ENCODE measurements around the gene DYSF.

The DYSF gene

GRCh38 chr2:71449343-71449742, 4.0 kb upstream of the DYSF start:
- Histone ChIP-seq H4K20me1 (ENCODE audit: insufficient read depth) (no peaks in the 10 kb centered on the region), H2AFZ (ENCODE audit: low read depth) (no peak overlapping the region)

GRCh38 chr2:71451705-71452104, 1.7 kb upstream of the DYSF start:
- Histone ChIP-seq H3K27me3 (ENCODE audit: insufficient read depth, low read depth) (no peaks in the 10 kb centered on the region), H3K4me3 (IDR thresholded peaks at IDR 0.05; ENCODE audit: insufficient read depth, low read depth, low read length) (no peak overlapping the region), H3K4me2 (no peak overlapping the region), H3K36me3 (ENCODE audit: insufficient read depth) (no peaks in the 10 kb centered on the region), H3K4me1 (ENCODE audit: low read depth, poor library complexity, severe bottlenecking) (no peaks in the 10 kb centered on the region), H3K9ac (no peak overlapping the region), H4K20me1 (ENCODE audit: insufficient read depth) (no peaks in the 10 kb centered on the region), H3K79me2 (ENCODE audit: insufficient read depth, low read depth) (no peaks in the 10 kb centered on the region), H3K27ac (no peak overlapping the region), H2AFZ (ENCODE audit: low read depth) (no peak overlapping the region)
- TF ChIP-seq CTCF (conservative IDR thresholded peaks at IDR 0.05; ENCODE audit: low read depth, low read length) = no peak

More at GRCh38 chr2:71449343-71449742, 4.0 kb upstream of the DYSF start:
- H3K79me2 ChIP-seq (ENCODE audit: insufficient read depth, low read depth) = no peaks in the 10 kb centered on the region
- no peaks in the 10 kb centered on the region for H3K36me3 ChIP-seq (ENCODE audit: insufficient read depth)
- H3K9ac ChIP-seq = no peak overlapping the region
- no peak overlapping the region for H3K4me3 ChIP-seq (IDR thresholded peaks at IDR 0.05; ENCODE audit: insufficient read depth, low read depth, low read length)
- H3K4me1 ChIP-seq (ENCODE audit: low read depth, poor library complexity, severe bottlenecking) = no peaks in the 10 kb centered on the region
- H3K27ac ChIP-seq = no peak overlapping the region
- no peaks in the 10 kb centered on the region for H3K27me3 ChIP-seq (ENCODE audit: insufficient read depth, low read depth)
- TF ChIP-seq CTCF (conservative IDR thresholded peaks at IDR 0.05; ENCODE audit: low read depth, low read length) = no peak
- H3K4me2 ChIP-seq = no peak overlapping the region

DNA sequence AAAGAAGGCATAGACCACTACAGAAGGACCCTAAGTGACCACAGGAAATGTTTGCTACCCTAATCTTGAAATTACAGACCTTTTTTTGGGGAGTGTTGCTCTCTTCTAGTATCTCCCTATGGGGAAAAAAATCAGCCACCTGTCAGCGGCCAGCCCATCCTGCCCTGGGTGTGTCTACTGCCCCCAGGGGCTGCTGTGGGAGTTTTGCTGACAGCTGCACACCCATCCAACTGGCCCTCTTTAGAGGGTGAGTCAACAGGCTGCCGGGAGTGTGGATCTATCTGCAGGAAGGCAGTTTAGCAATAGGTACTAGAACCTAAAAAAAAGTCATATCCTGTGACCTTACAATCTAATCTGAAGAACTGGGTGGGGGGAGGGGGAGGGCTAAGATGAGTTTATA, 796 bp upstream of the DYSF start:
- H3K4me1 ChIP-seq (ENCODE audit: low read depth, poor library complexity, severe bottlenecking) = no peaks in the 10 kb centered on the region
- no peak overlapping the region for H3K4me2 ChIP-seq
- no peak overlapping the region for H3K27ac ChIP-seq
- no peak overlapping the region for H2AFZ ChIP-seq (ENCODE audit: low read depth)
- H3K36me3 ChIP-seq (ENCODE audit: insufficient read depth) = no peaks in the 10 kb centered on the region
- H3K9ac ChIP-seq = no peak overlapping the region
- no peak overlapping the region for H3K4me3 ChIP-seq (IDR thresholded peaks at IDR 0.05; ENCODE audit: insufficient read depth, low read depth, low read length)
- no peaks in the 10 kb centered on the region for H3K79me2 ChIP-seq (ENCODE audit: insufficient read depth, low read depth)
- H4K20me1 ChIP-seq (ENCODE audit: insufficient read depth) = no peaks in the 10 kb centered on the region
- no peaks in the 10 kb centered on the region for H3K27me3 ChIP-seq (ENCODE audit: insufficient read depth, low read depth)
- no peak for TF ChIP-seq CTCF (conservative IDR thresholded peaks at IDR 0.05; ENCODE audit: low read depth, low read length)

DNA sequence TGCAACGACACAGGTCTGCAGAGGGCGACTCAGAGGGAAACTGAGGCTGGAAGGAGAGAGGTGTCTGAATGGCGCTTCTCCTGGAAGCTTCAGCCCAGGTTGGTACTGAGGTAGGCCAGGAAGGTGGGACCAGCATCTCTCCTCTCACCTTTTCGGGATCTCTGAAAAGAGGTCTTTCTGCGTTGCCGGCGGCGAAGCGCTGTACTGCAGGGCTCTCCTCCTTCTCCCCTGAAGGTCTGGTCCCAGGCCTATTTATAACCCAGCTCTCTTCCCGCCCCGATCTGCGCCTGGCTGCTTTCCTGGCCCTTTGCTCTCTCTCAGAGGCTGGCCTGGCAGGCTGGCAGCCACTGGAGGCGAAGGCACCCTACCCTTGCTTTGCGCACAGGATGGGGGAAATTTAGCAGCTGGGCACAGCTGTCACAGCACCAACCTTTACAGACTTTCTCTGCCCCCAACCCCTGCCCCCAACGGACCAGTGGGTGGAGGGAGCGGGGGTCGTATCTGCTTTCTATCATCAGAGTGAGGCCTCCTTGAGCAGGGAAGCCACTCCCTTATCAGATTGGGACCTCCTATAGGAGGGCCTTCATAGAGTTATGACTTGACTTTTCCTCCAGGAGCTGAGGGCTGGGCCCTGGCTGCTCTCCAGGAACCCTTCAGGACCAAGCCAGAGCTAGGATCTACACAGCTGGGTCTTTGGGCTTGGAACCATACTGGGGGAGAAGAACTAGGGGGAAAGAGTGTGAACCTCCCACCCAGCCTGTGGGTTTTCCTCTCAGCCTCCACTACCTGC, 1.1 kb downstream of the DYSF start:
- Histone ChIP-seq H3K36me3 (ENCODE audit: insufficient read depth) (no peaks in the 10 kb centered on the region), H3K4me3 (IDR thresholded peaks at IDR 0.05; ENCODE audit: insufficient read depth, low read depth, low read length) (no peak overlapping the region), H3K9ac (no peak overlapping the region), H3K27me3 (ENCODE audit: insufficient read depth, low read depth) (no peaks in the 10 kb centered on the region), H2AFZ (ENCODE audit: low read depth) (no peak overlapping the region), H3K4me2 (no peak overlapping the region), H4K20me1 (ENCODE audit: insufficient read depth) (no peaks in the 10 kb centered on the region), H3K79me2 (ENCODE audit: insufficient read depth, low read depth) (no peaks in the 10 kb centered on the region), H3K4me1 (ENCODE audit: low read depth, poor library complexity, severe bottlenecking) (no peaks in the 10 kb centered on the region), H3K27ac (no peak overlapping the region)
- TF ChIP-seq CTCF (conservative IDR thresholded peaks at IDR 0.05; ENCODE audit: low read depth, low read length) = no peak
